ENCODE data around the gene SLC9A7. TPM values are rescaled to one million over a fixed set of nuclear protein-coding genes. Genes with fewer than 3 reads are reported as not detected.

The SLC9A7 gene
- total RNA-seq, 1 donor from 2014 or later = 7.9 TPM

DNA sequence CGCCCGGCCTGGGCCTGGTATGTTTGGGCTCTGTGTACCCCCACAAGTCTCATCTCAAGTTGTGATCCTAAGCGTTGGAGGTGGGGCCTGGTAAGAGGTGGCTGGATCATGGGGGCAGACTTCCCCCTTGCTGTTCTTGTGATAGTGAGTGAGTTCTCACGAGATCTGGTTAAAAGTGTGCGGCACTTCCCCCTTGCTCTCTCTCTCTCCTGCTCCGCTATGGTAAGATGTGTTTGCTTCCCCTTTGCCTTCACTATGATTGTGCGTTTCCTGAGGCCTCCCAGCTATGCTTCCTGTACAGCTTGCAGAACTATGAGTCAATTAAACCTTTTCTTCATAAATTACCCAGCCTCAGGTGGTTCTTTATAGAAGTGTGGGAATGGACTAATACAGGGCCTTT lies 132.4 kb downstream of the SLC9A7 start:
- peak; percentile 48 for DNase-seq
- intact Hi-C loops (cut with DNase I) = no loop called here
- peak overlapping the region; percentile 33 for H3K27ac ChIP-seq
- H3K4me1 ChIP-seq = peaks cover 25% of the 10 kb centered on the region
- no peaks in the 10 kb centered on the region for H3K36me3 ChIP-seq
- no peaks in the 10 kb centered on the region for H3K27me3 ChIP-seq (ENCODE audit: low read depth)
- H3K4me3 ChIP-seq = no peak overlapping the region
- TF ChIP-seq, protein P1, sequence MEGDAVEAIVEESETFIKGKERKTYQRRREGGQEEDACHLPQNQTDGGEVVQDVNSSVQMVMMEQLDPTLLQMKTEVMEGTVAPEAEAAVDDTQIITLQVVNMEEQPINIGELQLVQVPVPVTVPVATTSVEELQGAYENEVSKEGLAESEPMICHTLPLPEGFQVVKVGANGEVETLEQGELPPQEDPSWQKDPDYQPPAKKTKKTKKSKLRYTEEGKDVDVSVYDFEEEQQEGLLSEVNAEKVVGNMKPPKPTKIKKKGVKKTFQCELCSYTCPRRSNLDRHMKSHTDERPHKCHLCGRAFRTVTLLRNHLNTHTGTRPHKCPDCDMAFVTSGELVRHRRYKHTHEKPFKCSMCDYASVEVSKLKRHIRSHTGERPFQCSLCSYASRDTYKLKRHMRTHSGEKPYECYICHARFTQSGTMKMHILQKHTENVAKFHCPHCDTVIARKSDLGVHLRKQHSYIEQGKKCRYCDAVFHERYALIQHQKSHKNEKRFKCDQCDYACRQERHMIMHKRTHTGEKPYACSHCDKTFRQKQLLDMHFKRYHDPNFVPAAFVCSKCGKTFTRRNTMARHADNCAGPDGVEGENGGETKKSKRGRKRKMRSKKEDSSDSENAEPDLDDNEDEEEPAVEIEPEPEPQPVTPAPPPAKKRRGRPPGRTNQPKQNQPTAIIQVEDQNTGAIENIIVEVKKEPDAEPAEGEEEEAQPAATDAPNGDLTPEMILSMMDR (IDR thresholded peaks at IDR 0.05) = no peak
- ATAC-seq = peak; percentile 28 to 70
- H3K9me3 ChIP-seq = no peaks in the 10 kb centered on the region

GRCh38 chrX:46624090-46624786 lies 134.7 kb downstream of the SLC9A7 start:
- ATAC-seq (peak in 1 of 2 donors; percentile 55), DNase-seq (no peak)
- TF ChIP-seq, protein P1 (IDR thresholded peaks at IDR 0.05) = no peak
- no peak overlapping the region for H3K27ac ChIP-seq
- no peaks in the 10 kb centered on the region for H3K27me3 ChIP-seq (ENCODE audit: low read depth)
- H3K9me3 ChIP-seq = no peaks in the 10 kb centered on the region
- H3K4me1 ChIP-seq = peaks cover 22% of the 10 kb centered on the region
- intact Hi-C loops (cut with DNase I) = no loop called here
- no peak overlapping the region for H3K4me3 ChIP-seq
- H3K36me3 ChIP-seq = no peaks in the 10 kb centered on the region

- TF ChIP-seq, protein P1 (IDR thresholded peaks at IDR 0.05) = no peak
- intact Hi-C loops (cut with DNase I) = no loop called here
- H3K27me3 ChIP-seq (ENCODE audit: low read depth) = no peaks in the 10 kb centered on the region
- no peaks in the 10 kb centered on the region for H3K4me1 ChIP-seq
- no peaks in the 10 kb centered on the region for H3K36me3 ChIP-seq
- no peak overlapping the region for H3K4me3 ChIP-seq
- no peak for ATAC-seq
- no peaks in the 10 kb centered on the region for H3K9me3 ChIP-seq
- H3K27ac ChIP-seq = no peak overlapping the region
- DNase-seq = no peak
Observed at GRCh38 chrX:46621572-46621971, 137.3 kb downstream of the SLC9A7 start.

- H3K4me1 ChIP-seq = no peaks in the 10 kb centered on the region
- ATAC-seq (no peak), DNase-seq (no peak)
- no peaks in the 10 kb centered on the region for H3K36me3 ChIP-seq
- H3K27me3 ChIP-seq (ENCODE audit: low read depth) = no peaks in the 10 kb centered on the region
- H3K9me3 ChIP-seq = no peaks in the 10 kb centered on the region
- no peak overlapping the region for H3K27ac ChIP-seq
- intact Hi-C loops (cut with DNase I) = no loop called here
- TF ChIP-seq, protein P1 (IDR thresholded peaks at IDR 0.05) = no peak
- no peak overlapping the region for H3K4me3 ChIP-seq
Observed at GRCh38 chrX:46620505-46620904, 138.4 kb downstream of the SLC9A7 start.

DNA sequence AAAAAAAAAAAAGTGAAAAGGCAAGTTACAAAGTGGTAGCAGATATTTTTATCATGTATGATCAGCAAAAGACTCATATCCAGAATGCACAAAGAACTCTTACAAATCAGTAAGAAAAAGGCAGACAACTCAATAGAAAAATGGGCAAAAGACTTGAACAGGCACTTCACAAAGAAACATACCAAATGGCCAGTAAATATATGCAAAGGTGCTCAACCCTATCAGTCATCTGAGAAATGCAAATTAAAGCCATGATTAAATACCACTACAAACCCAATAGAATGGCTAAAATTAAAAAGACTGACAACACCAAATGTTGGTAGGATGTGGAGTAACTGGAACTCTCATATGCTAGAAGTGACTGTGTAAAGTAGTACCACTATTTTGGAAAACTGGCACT lies 140.0 kb downstream of the SLC9A7 start:
- Histone ChIP-seq H3K4me1 (no peaks in the 10 kb centered on the region), H3K27me3 (ENCODE audit: low read depth) (no peaks in the 10 kb centered on the region), H3K4me3 (no peak overlapping the region), H3K36me3 (no peaks in the 10 kb centered on the region), H3K27ac (no peak overlapping the region), H3K9me3 (no peaks in the 10 kb centered on the region)
- TF ChIP-seq, protein P1 (IDR thresholded peaks at IDR 0.05) = no peak
- no peak for ATAC-seq
- intact Hi-C loops (cut with DNase I) = no loop called here
- DNase-seq = no peak
